A549 treated with GW870086 at 1 μM for 4 hours (cell line): Measurements from ENCODE around the gene ZNF658. TPM values are rescaled to one million over a fixed set of nuclear protein-coding genes. Genes with fewer than 3 reads are reported as not detected.

Source experiments
- total RNA-seq: library from RNA; stranded (reverse); fragments of 200-300 nt; extraction: Qiagen RNA extraction; gene quantifications from 5 replicates; pipeline ENCODE4 v1.2.3, GENCODE V29; 2022; ENCODE audit warnings: low read depth

The ZNF658 gene
- 1.5 to 2.4 TPM (median 2.1 TPM) in 5 replicates for total RNA-seq

GRCh38 chr9:66900490-66901131 is at the start of gene ZNF658:
Gene ZNF658, plus strand, starts transcription at chr9:66900725. Its CDS starts 2,837 bp downstream, at chr9:66903562.

Other genes starting within 250 kb of the ZNF658 start
- gene SPATA31A3, start 91.8 kb downstream of the ZNF658 start, total RNA-seq, result not detected in 5 replicates